ENCODE measurements around the gene IGLL5. TPM values are rescaled to one million over a fixed set of nuclear protein-coding genes. Genes with fewer than 3 reads are reported as not detected.

IGLL5 gene
- total RNA-seq, 1 donor from 2014 or later, result not detected

- no peak for DNase-seq
These were observed 39.7 kb downstream of the IGLL5 start for GRCh38 chr22:22927196-22927887.

GRCh38 chr22:22927888-22928665 is 40.5 kb downstream of the IGLL5 start:
- DNase-seq, result peak; percentile 29

GRCh38 chr22:22928666-22929380 is 41.2 kb downstream of the IGLL5 start:
- peak; percentile 48 for DNase-seq

GRCh38 chr22:22929381-22930221 is 42.0 kb downstream of the IGLL5 start:
- DNase-seq, result no peak

GRCh38 chr22:22930222-22930497 is 42.5 kb downstream of the IGLL5 start:
- no peak for DNase-seq

GRCh38 chr22:22930571-22931556 is 43.2 kb downstream of the IGLL5 start:
- no peak for DNase-seq

- DNase-seq, result no peak
These were observed 44.1 kb downstream of the IGLL5 start for GRCh38 chr22:22931557-22932270.

- DNase-seq, result no peak
These were observed 44.9 kb downstream of the IGLL5 start for GRCh38 chr22:22932512-22932941.

- DNase-seq, result no peak
These were observed 45.6 kb downstream of the IGLL5 start for GRCh38 chr22:22933100-22933806.

- no peak for DNase-seq
These were observed 46.4 kb downstream of the IGLL5 start for GRCh38 chr22:22933807-22934542.

GRCh38 chr22:22934543-22935055 is 47.0 kb downstream of the IGLL5 start:
- DNase-seq, result no peak

- no peak for DNase-seq
These were observed 47.5 kb downstream of the IGLL5 start for GRCh38 chr22:22935056-22935545.

- peak; percentile 37 for DNase-seq
These were observed 48.0 kb downstream of the IGLL5 start for GRCh38 chr22:22935546-22936157.

GRCh38 chr22:22936180-22936914 is 48.7 kb downstream of the IGLL5 start:
- DNase-seq, result peak; percentile 84

- no peak for DNase-seq
These were observed 49.5 kb downstream of the IGLL5 start for GRCh38 chr22:22936915-22937656.

GRCh38 chr22:22937894-22938480 is 50.4 kb downstream of the IGLL5 start:
- DNase-seq, result no peak

All from tongue (tissue), 2 donors.